Epithelial cell of esophagus (primary cell): ENCODE measurements around the gene FGF14.

ENCODE experiments used
- DNase-seq: peaks from one replicate; pipeline ENCODE4 v3.0.0; 2010; ENCODE audit warnings: low read depth
- H3K4me3 ChIP-seq: 2 replicates; pipeline ENCODE4 v1.5.1; 2011; ENCODE audit warnings: mild to moderate bottlenecking, low read length, control low read depth
- CTCF ChIP-seq: IDR thresholded peaks from 2 replicates; pipeline ENCODE4 v1.5.1; 2011; ENCODE audit warnings: low read depth, mild to moderate bottlenecking, low read length, control low read depth, inconsistent platforms; ENCODE audit not compliant: insufficient read depth; ENCODE audit errors: missing control alignments

FGF14 gene

GRCh38 chr13:102312841-102313240 lies 89.0 kb downstream of the FGF14 start:
- H3K4me3 ChIP-seq = no peak overlapping the region
- TF ChIP-seq CTCF = no peak

GRCh38 chr13:102311901-102312300 lies 89.9 kb downstream of the FGF14 start:
- no peak overlapping the region for H3K4me3 ChIP-seq
- no peak for TF ChIP-seq CTCF
- no peak for DNase-seq

More at GRCh38 chr13:102312841-102313240, 89.0 kb downstream of the FGF14 start:
- no peak for DNase-seq

- DNase-seq = no peak
- H3K4me3 ChIP-seq = no peak overlapping the region
- no peak for TF ChIP-seq CTCF
These were observed 90.4 kb downstream of the FGF14 start for GRCh38 chr13:102311419-102311796.

GRCh38 chr13:102310691-102311418 lies 91.0 kb downstream of the FGF14 start:
- no peak overlapping the region for H3K4me3 ChIP-seq
- TF ChIP-seq CTCF = no peak
- DNase-seq = no peak

GRCh38 chr13:102309110-102309509 lies 92.7 kb downstream of the FGF14 start:
- H3K4me3 ChIP-seq = no peak overlapping the region
- TF ChIP-seq CTCF = no peak
- DNase-seq = peak; percentile 46

DNA sequence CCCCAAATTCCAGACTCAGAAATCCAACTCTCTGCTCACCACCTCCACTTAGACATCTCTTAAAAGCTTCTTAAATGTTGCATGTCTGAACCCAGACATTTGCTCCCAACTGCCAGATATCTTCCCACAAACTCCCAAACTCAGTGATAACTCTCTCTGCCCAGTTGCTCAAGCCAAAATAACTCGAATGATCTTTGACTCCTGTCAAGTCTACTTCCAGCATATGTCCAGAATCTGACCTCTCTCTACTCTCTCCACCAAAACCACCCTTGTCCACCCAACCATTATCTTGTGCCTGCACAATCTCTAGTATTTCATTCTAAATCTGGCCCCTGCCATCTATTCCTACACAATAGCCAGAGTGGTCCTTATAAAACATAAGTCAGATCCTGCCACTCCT lies 99.3 kb downstream of the FGF14 start:
- DNase-seq = no peak
- TF ChIP-seq CTCF = no peak
- H3K4me3 ChIP-seq = no peak overlapping the region

DNA sequence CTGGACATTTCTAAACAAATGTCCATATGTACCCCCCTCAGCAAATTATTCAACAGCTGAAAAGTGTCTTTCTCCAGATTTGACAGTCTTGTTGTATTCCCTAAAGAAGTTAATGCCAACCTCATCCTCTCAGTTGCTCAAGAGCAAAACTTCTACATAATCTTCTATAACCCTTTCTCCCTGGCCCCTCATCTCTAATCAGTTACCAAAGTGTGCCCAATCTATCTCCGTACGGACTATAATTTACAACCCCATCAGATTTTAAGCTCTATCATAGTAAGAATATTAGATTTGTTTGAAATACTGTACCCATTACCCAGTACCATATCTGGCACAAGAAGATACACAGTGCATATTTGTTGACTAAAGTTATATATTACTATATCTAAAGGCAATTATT lies 101.5 kb downstream of the FGF14 start:
- no peak for TF ChIP-seq CTCF
- H3K4me3 ChIP-seq = no peak overlapping the region
- no peak for DNase-seq
